K562 (cell line): Measurements from ENCODE around the gene NAPB. TPM values are rescaled to one million over a fixed set of nuclear protein-coding genes. Genes with fewer than 3 reads are reported as not detected.

Experiments
- ATAC-seq: fragments of 200-7000 bp; cut with Tn5 transposase; 3 replicates; pipeline ENCODE4 v1.9.1; 2020; ENCODE audit warnings: moderate library complexity
- BruUV-seq: library from RNA; stranded (reverse); fragments of 400-500 nt; replicated peaks from 2 replicates; lab custom pipeline; 2021; lab: Mats Ljungman, UMichigan
- CTCF ChIA-PET: fragments of 300-600 bp; formaldehyde crosslinking; extraction: SDS; loops from one replicate; lab custom pipeline; 2021; ENCODE audit warnings: low intra/inter-chr PET ratio; lab: Yijun Ruan, JAX
- POLR2A ChIA-PET: fragments of 300-600, 350-650 bp; sonication (Branson Sonifier 250); formaldehyde crosslinking; extraction: SDS; loops from one replicate; lab custom pipeline; 2021; ENCODE audit warnings: antibody characterized with exemption, inconsistent platforms; lab: Yijun Ruan, JAX
- DNase-seq, 4 experiments: peaks; one replicate each; pipeline versions ENCODE4 v3.0.0 to v3.0.0-alpha.2; 2011 to 2018; ENCODE audit warnings: low spot score in 3 of 4, mixed read lengths in 3 of 4; ENCODE audit errors: extremely low read depth in 1 of 4
- FAIRE-seq: peaks from 2 replicates; lab custom pipeline; 2011; peaks lifted over from hg19 to GRCh38; lab: Jason Lieb, UNC
- H2AFZ ChIP-seq: 2 replicates; pipeline ENCODE4 v1.6.0; 2011; ENCODE audit warnings: low read depth, low read length, control low read depth, inconsistent platforms
- H3K27ac ChIP-seq: fragments of 200-600 bp; 3 replicates; pipeline ENCODE4 v1.8.0; 2011; ENCODE audit warnings: low read depth, mild to moderate bottlenecking, control low read depth, inconsistent platforms, low read length, moderate library complexity, mixed read lengths; ENCODE audit errors: extremely low read depth
- H3K27me3 ChIP-seq, 2 experiments: fragments of 300-600 bp in 1 of 2; 2 replicates in 1 of 2; 3 replicates in 1 of 2; pipeline versions ENCODE4 v1.6.0 to v1.8.0; 2011; ENCODE audit warnings: inconsistent platforms in 2 of 2, low read length in 2 of 2, mild to moderate bottlenecking in 1 of 2, mixed read lengths in 1 of 2, moderate library complexity in 1 of 2; ENCODE audit not compliant: control insufficient read depth in 2 of 2, insufficient read depth in 2 of 2
- H3K36me3 ChIP-seq: fragments of 300-600 bp; 3 replicates; pipeline ENCODE4 v1.8.0; 2011; ENCODE audit warnings: mild to moderate bottlenecking, low read length, inconsistent platforms; ENCODE audit not compliant: control insufficient read depth, insufficient read depth
- H3K4me1 ChIP-seq, 2 experiments: fragments of 200-600 bp in 1 of 2; replicated peaks in 1 of 2; 2 replicates in 1 of 2; 3 replicates in 1 of 2; pipeline versions ENCODE4 v1.5.1 to v1.8.0; 2011; ENCODE audit warnings: inconsistent platforms in 2 of 2, low read length in 2 of 2, mild to moderate bottlenecking in 1 of 2, mixed read lengths in 1 of 2, moderate library complexity in 1 of 2; ENCODE audit not compliant: control insufficient read depth in 2 of 2, insufficient read depth in 2 of 2
- H3K4me2 ChIP-seq: 2 replicates; pipeline ENCODE4 v1.6.1; 2011; ENCODE audit warnings: low read length, control low read depth, inconsistent platforms, mixed read lengths; ENCODE audit not compliant: insufficient read depth
- H3K4me3 ChIP-seq: fragments of 200-600 bp; sonication (generic), shearing (Covaris generic); 2 replicates; pipeline ENCODE4 v1.5.1; 2016; ENCODE audit warnings: control low read depth, inconsistent platforms
- H3K79me2 ChIP-seq: fragments of 200-600 bp; 3 replicates; pipeline ENCODE4 v1.8.0; 2011; ENCODE audit warnings: low read length, inconsistent platforms; ENCODE audit not compliant: control insufficient read depth, insufficient read depth
- H3K9ac ChIP-seq, 2 experiments: 2 replicates each; pipeline versions ENCODE4 v1.6.0 to v1.6.1; 2011; ENCODE audit warnings: low read depth in 2 of 2, low read length in 2 of 2, control low read depth in 1 of 2, inconsistent platforms in 1 of 2, mild to moderate bottlenecking in 1 of 2, mixed read lengths in 1 of 2; ENCODE audit not compliant: insufficient read depth in 1 of 2
- H3K9me1 ChIP-seq: one replicate; pipeline ENCODE4 v1.6.0; 2011; ENCODE audit warnings: inconsistent platforms, mild to moderate bottlenecking, low read length, moderate library complexity; ENCODE audit not compliant: control insufficient read depth, insufficient read depth
- H3K9me3 ChIP-seq: replicated peaks from 2 replicates; pipeline ENCODE4 v1.5.1; 2011; ENCODE audit warnings: low read depth, low read length, inconsistent platforms; ENCODE audit not compliant: control insufficient read depth, insufficient read depth
- H4K20me1 ChIP-seq: replicated peaks from 2 replicates; pipeline ENCODE4 v1.6.1; 2011; ENCODE audit warnings: low read length, inconsistent platforms, mixed read lengths; ENCODE audit not compliant: control insufficient read depth, insufficient read depth
- GABPB1 ChIP-seq: sonication (generic); formaldehyde crosslinking; IDR thresholded peaks from 2 replicates; pipeline ENCODE4 v1.8.0; 2022; ENCODE audit warnings: mild to moderate bottlenecking, missing genetic modification reagents
- MTA3 ChIP-seq: fragments of 450-650 bp; formaldehyde crosslinking; IDR thresholded peaks from 2 replicates; pipeline ENCODE4 v1.6.1; 2017; ENCODE audit warnings: mild to moderate bottlenecking, borderline replicate concordance
- POLR2AphosphoS5 ChIP-seq: IDR thresholded peaks from 2 replicates; pipeline ENCODE4 v1.6.1; 2011; ENCODE audit warnings: mild to moderate bottlenecking, low read depth, low read length, moderate library complexity; ENCODE audit not compliant: control insufficient read depth, insufficient read depth
- SMAD2 ChIP-seq: fragments of 150-350 bp; IDR thresholded peaks from 2 replicates; pipeline ENCODE4 v1.6.1; 2014; ENCODE audit warnings: low read depth, mild to moderate bottlenecking, low read length
- TBL1XR1 ChIP-seq, 2 experiments: IDR thresholded peaks; 2 replicates each; pipeline ENCODE4 v1.6.1; 2012; ENCODE audit warnings: improper control_type of control experiment in 2 of 2, low read length in 2 of 2, mild to moderate bottlenecking in 1 of 2
- XRCC3 ChIP-seq: fragments of 450-650 bp; IDR thresholded peaks from 2 replicates; pipeline ENCODE4 v1.6.1; 2017; ENCODE audit warnings: mild to moderate bottlenecking, moderate library complexity
- YY1 ChIP-seq, 3 experiments: IDR thresholded peaks; 2 replicates each; pipeline ENCODE4 v1.6.1; 2011; ENCODE audit warnings: low read length in 2 of 3, mild to moderate bottlenecking in 2 of 3, moderate library complexity in 2 of 3, borderline replicate concordance in 1 of 3, control low read depth in 1 of 3, low read depth in 1 of 3; ENCODE audit not compliant: insufficient read depth in 3 of 3, insufficient replicate concordance in 2 of 3, control insufficient read depth in 1 of 3, insufficient read length in 1 of 3; ENCODE audit errors: extremely low read depth in 1 of 3
- ZFP30 ChIP-seq: fragments of 250-450 bp; sonication (Bioruptor Pico); IDR thresholded peaks from 2 replicates; pipeline ENCODE4 v1.8.0; 2022; ENCODE audit warnings: moderate library complexity, mild to moderate bottlenecking, inconsistent platforms, borderline replicate concordance
- ZNF121 ChIP-seq: sonication (generic); formaldehyde crosslinking; conservative IDR thresholded peaks from 2 replicates; pipeline ENCODE4 v1.8.0; 2022; ENCODE audit warnings: missing genetic modification reagents
- ZNF217 ChIP-seq: sonication (generic); formaldehyde crosslinking; IDR thresholded peaks from 2 replicates; pipeline ENCODE4 v1.8.0; 2022; ENCODE audit warnings: mild to moderate bottlenecking, missing genetic modification reagents
- ZNF263 ChIP-seq: sonication (generic); formaldehyde crosslinking; IDR thresholded peaks from 2 replicates; pipeline ENCODE4 v1.8.0; 2022; ENCODE audit warnings: mild to moderate bottlenecking, missing genetic modification reagents, borderline replicate concordance
- ZNF444 ChIP-seq: fragments of 250-450 bp; sonication (Bioruptor Pico); IDR thresholded peaks from 2 replicates; pipeline ENCODE4 v1.4.0; 2020; ENCODE audit warnings: mild to moderate bottlenecking, moderate library complexity
- ZNF551 ChIP-seq: fragments of 250-450 bp; sonication (Bioruptor Pico); IDR thresholded peaks from 2 replicates; pipeline ENCODE4 v1.5.0; 2021; ENCODE audit warnings: mild to moderate bottlenecking, moderate library complexity
- WGBS: fragments of 100-300 bp; shearing (Covaris generic); methylation state at CpG from one replicate; pipeline ENCODE4 v1.1.6; 2016; ENCODE audit warnings: low coverage, mixed read lengths; ENCODE audit not compliant: insufficient coverage; ENCODE audit errors: missing lambda C conversion rate; 5-methylcytosine and 5-hydroxymethylcytosine counted together
- in situ Hi-C: fragments of 300-500 bp; cut with MboI; formaldehyde crosslinking; loops from 4 replicates; pipeline ENCODE4 v1.15.0; 2018; ENCODE audit warnings: inconsistent platforms, mixed read lengths
- intact Hi-C: fragments of 100-400 bp; cut with micrococcal nuclease; formaldehyde crosslinking; loops from 2 replicates; pipeline ENCODE4 v1.14.2; 2022
- polyA plus RNA-seq, 8 experiments: library from polyadenylated mRNA; depleted of rRNA in 4 of 8; stranded (reverse) in 5 of 8; unstranded in 3 of 8; fragments of >200 nt; fragmentation: Nextera tagmentation in 2 of 8; fragmentation: Illumina TruSeq in 1 of 8; extraction: Ambion mirVana in 2 of 8; extraction: Trizol in 1 of 8; gene quantifications; 2 replicates each; pipeline versions ENCODE4 v1.2.1 to v1.2.3, GENCODE V29; 2011 to 2014; ENCODE audit warnings: inconsistent platforms in 1 of 8, missing spikeins in 1 of 8
- total RNA-seq, 7 experiments: library from RNA; depleted of rRNA in 6 of 7; stranded (reverse); fragments of >200 nt in 6 of 7; fragmentation: Illumina TruSeq in 2 of 7; extraction: Trizol in 2 of 7; gene quantifications; 2 replicates each; pipeline versions ENCODE4 v1.2.1 to v1.2.3, GENCODE V29; 2011 to 2021; ENCODE audit warnings: low replicate concordance in 1 of 7
- TF ChIP-seq, protein P1 (sequence below), 3 experiments: fragments of 200-800 bp in 1 of 3; fragments of 250-450 bp in 1 of 3; fragments of 450-650 bp in 1 of 3; sonication (Bioruptor Pico) in 1 of 3; sonication (Bioruptor generic) in 1 of 3; formaldehyde crosslinking in 1 of 3; IDR thresholded peaks; 2 replicates each; pipeline versions ENCODE4 v1.6.1 to v1.8.0; 2016 to 2022; ENCODE audit warnings: mild to moderate bottlenecking in 2 of 3, missing genetic modification characterization in 2 of 3, missing compliant biosample characterization in 1 of 3, moderate library complexity in 1 of 3
- TF ChIP-seq, protein P2 (sequence below): fragments of 450-650 bp; IDR thresholded peaks from 2 replicates; pipeline ENCODE4 v1.6.1; 2014; ENCODE audit warnings: low read depth, mild to moderate bottlenecking, moderate library complexity, borderline replicate concordance

NAPB gene
- total and polyA plus RNA-seq, 9 of the 15 experiments (the other 6 are each of a cell fraction or from before 2014, with no cell fraction given): 1.4 to 7.7 (median 5.2) TPM

DNA sequence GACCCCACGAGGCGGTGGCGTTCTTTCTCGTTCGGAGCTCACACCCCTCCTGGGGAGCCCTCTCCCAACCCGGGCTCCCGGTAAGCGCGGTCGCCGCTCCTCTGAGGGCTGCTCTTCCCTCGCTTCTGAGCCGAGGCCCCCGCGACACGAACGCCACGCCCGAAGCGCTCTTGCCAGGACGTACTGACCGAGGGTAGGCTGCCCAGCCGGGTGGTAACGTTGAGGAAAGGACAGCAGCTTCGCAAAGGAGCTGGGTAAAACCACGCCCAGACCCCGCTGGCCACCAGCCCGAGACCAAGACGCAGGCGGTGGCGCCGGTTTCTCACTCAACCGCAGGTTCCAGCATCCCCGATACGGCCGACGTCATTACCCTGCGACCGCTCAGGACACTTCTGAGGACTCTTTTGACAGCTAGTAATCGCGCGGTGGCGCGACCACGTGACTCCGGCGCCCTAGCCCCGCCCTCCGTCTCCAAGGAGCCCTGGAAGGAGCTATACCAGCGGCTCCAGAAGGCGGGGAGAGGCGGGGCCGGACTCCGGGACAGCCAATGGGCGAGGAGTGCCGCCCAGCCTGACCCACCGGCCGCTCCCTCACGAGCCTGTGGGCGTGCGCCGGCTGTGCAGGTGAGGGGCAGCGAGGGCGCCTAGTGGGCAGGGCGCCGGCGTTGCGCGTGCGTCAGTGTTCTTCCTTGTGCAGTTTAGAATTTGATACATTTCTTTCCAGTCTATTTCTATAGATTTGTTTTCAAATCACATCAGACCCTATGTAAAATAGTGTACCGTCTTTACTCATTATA, 63.3 kb downstream of the NAPB start:
- in situ Hi-C loops: no loop called here
- peaks cover 30% of the 10 kb centered on the region; the same call in 2 of the 3 replicates for H3K36me3 ChIP-seq
- intact Hi-C loops: loop anchor here (5.0 kb wide), 1 partner anchor 64 kb away; the partner anchor contains the start of gene NAPB
- H3K9me1 ChIP-seq: no peaks in the 10 kb centered on the region
- H3K79me2 ChIP-seq: peaks cover 36% of the 10 kb centered on the region
- H3K4me1 ChIP-seq: peaks cover 24% of the 10 kb centered on the region in 2 experiments
- peak overlapping the region; percentile 71 for H2AFZ ChIP-seq
- peaks cover 8% of the 10 kb centered on the region; the same call in 1 of the 2 replicates for H4K20me1 ChIP-seq
- no TSS peak for BruUV-seq
- peak; percentile 84 to 99 (median 88) for DNase-seq
- ATAC-seq: peak; percentile 89
- peak overlapping the region; percentile 79 for H3K27ac ChIP-seq
- peak overlapping the region; percentile 56 for H3K4me3 ChIP-seq
- peak; percentile 94 for FAIRE-seq
- peak overlapping the region; percentile 89 for H3K4me2 ChIP-seq
- peak overlapping the region; percentile 83 to 93 for H3K9ac ChIP-seq
- WGBS: under 1% methylated on average over 48 of the region's 71 CpGs
- no peaks in the 10 kb centered on the region for H3K27me3 ChIP-seq
- no peaks in the 10 kb centered on the region for H3K9me3 ChIP-seq
- ChIA-PET POLR2A (interaction anchor here (0.6 to 1.6 kb wide), 8 partner anchors 9 to 650 kb away, joined by 3 to 7 read pairs (median 4); no protein-coding TSS in a partner anchor), CTCF (no interaction called here)
- TF ChIP-seq MTA3: peak; percentile 63; the same call in 1 of the 2 replicates
- TF ChIP-seq ZNF444 (CRISPR knock-in tag): no peak
- TF ChIP-seq, protein P1, sequence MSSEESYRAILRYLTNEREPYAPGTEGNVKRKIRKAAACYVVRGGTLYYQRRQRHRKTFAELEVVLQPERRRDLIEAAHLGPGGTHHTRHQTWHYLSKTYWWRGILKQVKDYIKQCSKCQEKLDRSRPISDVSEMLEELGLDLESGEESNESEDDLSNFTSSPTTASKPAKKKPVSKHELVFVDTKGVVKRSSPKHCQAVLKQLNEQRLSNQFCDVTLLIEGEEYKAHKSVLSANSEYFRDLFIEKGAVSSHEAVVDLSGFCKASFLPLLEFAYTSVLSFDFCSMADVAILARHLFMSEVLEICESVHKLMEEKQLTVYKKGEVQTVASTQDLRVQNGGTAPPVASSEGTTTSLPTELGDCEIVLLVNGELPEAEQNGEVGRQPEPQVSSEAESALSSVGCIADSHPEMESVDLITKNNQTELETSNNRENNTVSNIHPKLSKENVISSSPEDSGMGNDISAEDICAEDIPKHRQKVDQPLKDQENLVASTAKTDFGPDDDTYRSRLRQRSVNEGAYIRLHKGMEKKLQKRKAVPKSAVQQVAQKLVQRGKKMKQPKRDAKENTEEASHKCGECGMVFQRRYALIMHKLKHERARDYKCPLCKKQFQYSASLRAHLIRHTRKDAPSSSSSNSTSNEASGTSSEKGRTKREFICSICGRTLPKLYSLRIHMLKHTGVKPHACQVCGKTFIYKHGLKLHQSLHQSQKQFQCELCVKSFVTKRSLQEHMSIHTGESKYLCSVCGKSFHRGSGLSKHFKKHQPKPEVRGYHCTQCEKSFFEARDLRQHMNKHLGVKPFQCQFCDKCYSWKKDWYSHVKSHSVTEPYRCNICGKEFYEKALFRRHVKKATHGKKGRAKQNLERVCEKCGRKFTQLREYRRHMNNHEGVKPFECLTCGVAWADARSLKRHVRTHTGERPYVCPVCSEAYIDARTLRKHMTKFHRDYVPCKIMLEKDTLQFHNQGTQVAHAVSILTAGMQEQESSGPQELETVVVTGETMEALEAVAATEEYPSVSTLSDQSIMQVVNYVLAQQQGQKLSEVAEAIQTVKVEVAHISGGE (CRISPR knock-in tag; IDR thresholded peaks at IDR 0.05): no peak
- peak; percentile 38; the same call in 1 of the 2 replicates for TF ChIP-seq GABPB1 (CRISPR knock-in tag)
- TF ChIP-seq XRCC3: no peak
- TF ChIP-seq ZNF121: no peak
- TF ChIP-seq, protein P2, sequence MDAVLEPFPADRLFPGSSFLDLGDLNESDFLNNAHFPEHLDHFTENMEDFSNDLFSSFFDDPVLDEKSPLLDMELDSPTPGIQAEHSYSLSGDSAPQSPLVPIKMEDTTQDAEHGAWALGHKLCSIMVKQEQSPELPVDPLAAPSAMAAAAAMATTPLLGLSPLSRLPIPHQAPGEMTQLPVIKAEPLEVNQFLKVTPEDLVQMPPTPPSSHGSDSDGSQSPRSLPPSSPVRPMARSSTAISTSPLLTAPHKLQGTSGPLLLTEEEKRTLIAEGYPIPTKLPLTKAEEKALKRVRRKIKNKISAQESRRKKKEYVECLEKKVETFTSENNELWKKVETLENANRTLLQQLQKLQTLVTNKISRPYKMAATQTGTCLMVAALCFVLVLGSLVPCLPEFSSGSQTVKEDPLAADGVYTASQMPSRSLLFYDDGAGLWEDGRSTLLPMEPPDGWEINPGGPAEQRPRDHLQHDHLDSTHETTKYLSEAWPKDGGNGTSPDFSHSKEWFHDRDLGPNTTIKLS: 0 out of 2 replicates have a peak, but pooled peaks have one; percentile 12
- TF ChIP-seq SMAD2: no peak
- no peak for TF ChIP-seq ZNF551 (CRISPR knock-in tag)
- no peak for TF ChIP-seq ZNF217 (CRISPR knock-in tag)
- TF ChIP-seq ZNF263: no peak
- peak in 1 of 2 experiments; percentile 4; a peak in 2 of 4 replicates for TF ChIP-seq TBL1XR1 (IDR thresholded peaks at IDR 0.05; ENCODE audit: low read length in 2 of 2)
- no peak for TF ChIP-seq ZFP30 (CRISPR knock-in tag)
- TF ChIP-seq YY1 (IDR thresholded peaks at IDR 0.05; ENCODE audit: borderline replicate concordance in 1 of 3, control insufficient read depth in 1 of 3, extremely low read depth in 1 of 3, insufficient read depth in 3 of 3, insufficient read length in 1 of 3, insufficient replicate concordance in 2 of 3, low read depth in 1 of 3, low read length in 2 of 3): peak in 1 of 3 experiments; percentile 21
- no peak; the same call in 1 of the 2 replicates for TF ChIP-seq POLR2AphosphoS5
